Psoas muscle (tissue), 8 donors: ENCODE data around the gene ZNF414. TPM values are rescaled to one million over a fixed set of nuclear protein-coding genes. Genes with fewer than 3 reads are reported as not detected.

Source experiments
- ATAC-seq, 4 donors: fragments of 200-7000 bp; cut with Tn5 transposase; one replicate each; pipeline ENCODE4 v1.9.1; 2020; ENCODE audit warnings: moderate library complexity in 3 of 4, mild to moderate bottlenecking in 2 of 4
- DNase-seq, 2 donors: peaks; one replicate each; pipeline ENCODE4 v3.0.0-alpha.2; 2020
- H3K27ac ChIP-seq: fragments of 200-600 bp; one replicate; pipeline ENCODE4 v1.8.0; 2022
- H3K27me3 ChIP-seq, 3 donors: fragments of 200-600 bp in 1 of 3; one replicate each; pipeline versions ENCODE4 v1.6.1 to v1.8.0; 2013 to 2022; ENCODE audit warnings: low read length in 2 of 3, mild to moderate bottlenecking in 2 of 3, moderate library complexity in 1 of 3; ENCODE audit not compliant: insufficient read depth in 3 of 3
- H3K36me3 ChIP-seq, 2 donors: fragments of 200-600 bp in 1 of 2; one replicate each; pipeline versions ENCODE4 v1.6.1 to v1.8.0; 2013 to 2022; ENCODE audit warnings: low read depth in 1 of 2, mild to moderate bottlenecking in 1 of 2, moderate library complexity in 1 of 2; ENCODE audit not compliant: insufficient read depth in 1 of 2
- H3K4me1 ChIP-seq: fragments of 200-600 bp; one replicate; pipeline ENCODE4 v1.8.0; 2022
- H3K4me3 ChIP-seq: fragments of 200-600 bp; one replicate; pipeline ENCODE4 v1.8.0; 2022; ENCODE audit warnings: mild to moderate bottlenecking
- H3K9me3 ChIP-seq: fragments of 200-600 bp; one replicate; pipeline ENCODE4 v1.8.0; 2022
- CTCF ChIP-seq: fragments of 200-600 bp; IDR thresholded peaks from one replicate; pipeline ENCODE4 v1.8.0; 2022; ENCODE audit warnings: antibody characterized with exemption
- WGBS, 3 donors: extraction: QIAGEN DNeasy Blood & Tissue Kit; methylation state at CpG; one replicate each; pipeline versions ENCODE4 v1.1.6 to v1.1.7; 2013; 5-methylcytosine and 5-hydroxymethylcytosine counted together
- intact Hi-C, 2 donors: fragments of 100-400 bp; cut with DNase I; formaldehyde crosslinking; loops; one replicate each; pipeline versions ENCODE4 v1.11.0 to v1.14.2; 2022
- polyA plus RNA-seq, 3 donors: library from polyadenylated mRNA; stranded (reverse); fragments of 200-250 nt; gene quantifications; one replicate each; pipeline ENCODE4 v1.2.3, GENCODE V29; 2013
- total RNA-seq, 4 donors: library from RNA; stranded (reverse); fragmentation: NEBNext Ultra II Directional in 2 of 4; extraction: Animal tissue kit (Norgen Biotek cat#: 25700) in 2 of 4; gene quantifications; one replicate each; pipeline versions ENCODE4 v1.2.1 to v1.2.4, GENCODE V29; 2021 to 2023
- donor health status: healthy with polysubstance abuse.
- donor health status: DM: no; HTN: no; CAD: no; lungs with moderate emphysema.
- donor health status: Bipolar disorder and iron deficiency.
- donor health status: healthy.
- donor health status: DM: yes; HTN: yes; CAD: no.
- donor health status: DM: no; HTN: no; CAD: no.
- donor health status: DM: no; HTN: no; CAD: no.
- donor health status: DM: yes; HTN: yes; CAD: no.

The ZNF414 gene
- total and polyA plus RNA-seq, 7 donors: 10.4 to 21.6 (median 17.8) TPM

GRCh38 chr19:8529369-8530006 lies 15.5 kb upstream of the ZNF414 start:
- peaks cover 0 to 4% (median 0%) of the 10 kb centered on the region in 3 donors for H3K27me3 ChIP-seq
- no peak overlapping the region for H3K27ac ChIP-seq
- no peaks in the 10 kb centered on the region for H3K4me1 ChIP-seq
- no peak overlapping the region for H3K4me3 ChIP-seq
- H3K36me3 ChIP-seq: no peaks in the 10 kb centered on the region
- peaks cover 5% of the 10 kb centered on the region for H3K9me3 ChIP-seq
- DNase-seq: no peak
- intact Hi-C loops: no loop called here
- no peak for ATAC-seq
- no peak for TF ChIP-seq CTCF
- WGBS, 3 donors: 92 to 94% (median 92%) methylated on average over 4 of the region's 4 CpGs

- Histone ChIP-seq H3K4me3 (no peak overlapping the region), H3K27me3 (peaks cover 0 to 4% (median 0%) of the 10 kb centered on the region in 3 donors), H3K9me3 (peaks cover 5% of the 10 kb centered on the region), H3K36me3 (no peaks in the 10 kb centered on the region), H3K4me1 (no peaks in the 10 kb centered on the region), H3K27ac (no peak overlapping the region)
- no peak for DNase-seq
- TF ChIP-seq CTCF: no peak
- intact Hi-C loops: no loop called here
- no peak for ATAC-seq
- WGBS, 3 donors: 54 to 69% (median 63%) methylated on average over 4 of the region's 4 CpGs
These were observed 14.5 kb upstream of the ZNF414 start for GRCh38 chr19:8528500-8528899.

- intact Hi-C loops: no loop called here
- Histone ChIP-seq H3K4me1 (no peaks in the 10 kb centered on the region), H3K9me3 (peaks cover 5% of the 10 kb centered on the region), H3K27me3 (peaks cover 0 to 4% (median 0%) of the 10 kb centered on the region in 3 donors), H3K4me3 (peak overlapping the region; percentile 75), H3K27ac (peak overlapping the region; percentile 76), H3K36me3 (no peaks in the 10 kb centered on the region)
- peak; percentile 70 to 82 (median 70) for ATAC-seq
- WGBS, 3 donors: 6 to 7% (median 6%) methylated on average over 48 to 57 of the region's 57 CpGs
- no peak for TF ChIP-seq CTCF
- DNase-seq: peak; percentile 88 to 91
These were observed 12.6 kb upstream of the ZNF414 start for GRCh38 chr19:8526345-8527091.

GRCh38 chr19:8525401-8525684 lies 11.4 kb upstream of the ZNF414 start:
- peak overlapping the region; percentile 83 for H3K27ac ChIP-seq
- intact Hi-C loops: no loop called here
- H3K9me3 ChIP-seq: peaks cover 5% of the 10 kb centered on the region
- ATAC-seq: no peak
- no peaks in the 10 kb centered on the region for H3K36me3 ChIP-seq
- no peaks in the 10 kb centered on the region for H3K4me1 ChIP-seq
- 0 to 7% (median 4%) methylated on average over 15 of the region's 15 CpGs for WGBS, 3 donors
- peak overlapping the region; percentile 75 for H3K4me3 ChIP-seq
- peaks cover 0 to 4% (median 0%) of the 10 kb centered on the region in 3 donors for H3K27me3 ChIP-seq
- no peak for DNase-seq
- peak; percentile 12 for TF ChIP-seq CTCF
